ENCODE results near the gene IFT80. TPM values are rescaled to one million over a fixed set of nuclear protein-coding genes. Genes with fewer than 3 reads are reported as not detected.

IFT80 gene
- total and polyA plus RNA-seq, 2 donors (not counting 1 experiment from before 2014, with no cell fraction given), result 17.7 to 44.1 TPM

- no peaks in the 10 kb centered on the region for H3K27me3 Mint-ChIP-seq
- Histone ChIP-seq H3K27me3 (replicated peaks in 1 of 4; ENCODE audit: control extremely low read depth in 1 of 4, control insufficient read depth in 3 of 4, insufficient read depth in 4 of 4, low read length in 3 of 4) (no peaks in the 10 kb centered on the region), H3K4me1 (ENCODE audit: control insufficient read depth in 2 of 2, insufficient read depth in 2 of 2, low read length in 2 of 2) (no peaks in the 10 kb centered on the region), H3K79me2 (ENCODE audit: control insufficient read depth, insufficient read depth, low read length) (no peaks in the 10 kb centered on the region), H2AFZ (ENCODE audit: insufficient read depth, low read depth, low read length, poor library complexity, severe bottlenecking) (no peak overlapping the region), H4K20me1 (ENCODE audit: control insufficient read depth, insufficient read depth, low read length, poor library complexity, severe bottlenecking) (no peaks in the 10 kb centered on the region), H3K4me3 (ENCODE audit: control extremely low read depth in 1 of 5, extremely low read depth in 1 of 5, insufficient read depth in 1 of 5, low read depth in 2 of 5, low read length in 4 of 5) (no peak overlapping the region), H3K9ac (ENCODE audit: low read length) (no peak overlapping the region), H3K27ac (ENCODE audit: low read length in 2 of 2) (no peak overlapping the region), H3K36me3 (replicated peaks in 1 of 2; ENCODE audit: control extremely low read depth in 1 of 2, control insufficient read depth in 1 of 2, extremely low read depth in 1 of 2, insufficient read depth in 2 of 2, low read length in 1 of 2) (peaks cover 0 to 2% of the 10 kb centered on the region in 2 experiments), H3K9me3 (ENCODE audit: control extremely low read depth in 1 of 3, control insufficient read depth in 2 of 3, insufficient read depth in 1 of 3, low read length in 2 of 3) (no peaks in the 10 kb centered on the region), H3K4me2 (replicated peaks; ENCODE audit: low read depth, low read length, poor library complexity, severe bottlenecking) (no peak overlapping the region)
- no peaks in the 10 kb centered on the region for H3K4me1 Mint-ChIP-seq
- POLR2A ChIA-PET, result no interaction called here
- intact Hi-C loops (cut with micrococcal nuclease), result no loop called here
- H3K4me3 Mint-ChIP-seq, result no peak overlapping the region
- DNase-seq (no peak), ATAC-seq (ENCODE audit: low read depth) (no peak)
- no peak for TF ChIP-seq CTCF (IDR thresholded peaks at IDR 0.05)
- no peak for TF ChIP-seq EZH2 (IDR thresholded peaks at IDR 0.05; ENCODE audit: borderline replicate concordance, insufficient read depth, low read depth, low read length, poor library complexity, severe bottlenecking)
- CTCF ChIA-PET, result no interaction called here
- no peak overlapping the region for H3K27ac Mint-ChIP-seq
- H3K9me3 Mint-ChIP-seq (ENCODE audit: insufficient read depth), result no peaks in the 10 kb centered on the region
Measured at GRCh38 chr3:160253298-160253697, 145.7 kb downstream of the IFT80 start.

DNA sequence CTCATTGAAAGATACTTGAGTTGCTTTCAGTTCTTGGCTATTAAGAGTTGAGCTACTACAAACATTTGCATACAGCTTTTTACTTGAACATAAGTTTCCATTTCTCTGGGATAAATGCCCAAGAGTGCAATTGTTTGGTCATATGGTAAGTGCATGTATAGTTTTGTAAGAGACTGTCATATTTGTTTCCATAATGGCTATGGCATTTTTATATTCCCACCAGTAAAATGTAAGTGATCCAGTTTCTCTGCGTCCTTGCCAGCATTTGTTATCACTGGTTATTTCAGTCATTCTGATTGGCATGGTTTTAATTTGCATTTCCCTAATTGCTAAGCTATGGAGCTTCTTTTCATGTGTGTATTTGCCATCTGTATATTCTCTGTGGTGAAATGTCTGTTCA is 151.3 kb downstream of the IFT80 start:
- TF ChIP-seq EZH2 (IDR thresholded peaks at IDR 0.05; ENCODE audit: borderline replicate concordance, insufficient read depth, low read depth, low read length, poor library complexity, severe bottlenecking), result no peak
- no peak for TF ChIP-seq CTCF (IDR thresholded peaks at IDR 0.05)
- intact Hi-C loops (cut with micrococcal nuclease), result no loop called here
- peaks cover 2% of the 10 kb centered on the region for H3K9me3 Mint-ChIP-seq (ENCODE audit: insufficient read depth)

More for the DNA sequence above, 151.3 kb downstream of the IFT80 start:
- Mint-ChIP-seq H3K27ac (no peak overlapping the region), H3K27me3 (no peaks in the 10 kb centered on the region), H3K4me3 (no peak overlapping the region), H3K4me1 (no peaks in the 10 kb centered on the region)
- ATAC-seq (ENCODE audit: low read depth) (no peak), DNase-seq (no peak)
- WGBS (ENCODE audit: insufficient coverage), result no CpG with 5 or more reads among the region's 1 CpG
- ChIA-PET POLR2A (no interaction called here), CTCF (interaction anchor here (1.2 kb wide), 1 partner anchor 259 kb away, joined by 3 read pairs; the partner anchor contains the start of gene IL12A)
- Histone ChIP-seq H3K4me1 (ENCODE audit: control insufficient read depth in 2 of 2, insufficient read depth in 2 of 2, low read length in 2 of 2) (no peaks in the 10 kb centered on the region), H3K36me3 (replicated peaks in 1 of 2; ENCODE audit: control extremely low read depth in 1 of 2, control insufficient read depth in 1 of 2, extremely low read depth in 1 of 2, insufficient read depth in 2 of 2, low read length in 1 of 2) (no peaks in the 10 kb centered on the region), H3K4me3 (ENCODE audit: control extremely low read depth in 1 of 5, extremely low read depth in 1 of 5, insufficient read depth in 1 of 5, low read depth in 2 of 5, low read length in 4 of 5) (no peak overlapping the region), H3K9ac (ENCODE audit: low read length) (no peak overlapping the region), H3K9me3 (ENCODE audit: control extremely low read depth in 1 of 3, control insufficient read depth in 2 of 3, insufficient read depth in 1 of 3, low read length in 2 of 3) (peaks cover 0 to 4% (median 0%) of the 10 kb centered on the region in 3 donors), H4K20me1 (ENCODE audit: control insufficient read depth, insufficient read depth, low read length, poor library complexity, severe bottlenecking) (no peaks in the 10 kb centered on the region), H3K27me3 (replicated peaks in 1 of 4; ENCODE audit: control extremely low read depth in 1 of 4, control insufficient read depth in 3 of 4, insufficient read depth in 4 of 4, low read length in 3 of 4) (no peaks in the 10 kb centered on the region), H3K27ac (ENCODE audit: low read length in 2 of 2) (no peak overlapping the region), H3K4me2 (replicated peaks; ENCODE audit: low read depth, low read length, poor library complexity, severe bottlenecking) (no peak overlapping the region), H2AFZ (ENCODE audit: insufficient read depth, low read depth, low read length, poor library complexity, severe bottlenecking) (no peak overlapping the region), H3K79me2 (ENCODE audit: control insufficient read depth, insufficient read depth, low read length) (no peaks in the 10 kb centered on the region)
